DOHH2 (cell line): Measurements from ENCODE around the gene CETP.

Experiments used
- H3F3A ChIP-seq: fragments of 200-600 bp; sonication (generic), shearing (Covaris generic); 2 replicates; pipeline ENCODE4 v1.6.0; 2016; ENCODE audit warnings: antibody characterized with exemption, mild to moderate bottlenecking; ENCODE audit not compliant: control insufficient read depth, insufficient read depth
- H3K27ac ChIP-seq: fragments of 200-600 bp; sonication (generic); 2 replicates; pipeline ENCODE4 v1.5.1; 2014; ENCODE audit warnings: low read depth, mild to moderate bottlenecking, low read length, moderate library complexity
- H3K27me3 ChIP-seq: fragments of 200-600 bp; sonication (generic); 2 replicates; pipeline ENCODE4 v1.6.1; 2014; ENCODE audit warnings: mild to moderate bottlenecking, low read length, mixed read lengths; ENCODE audit not compliant: control insufficient read depth
- H3K36me3 ChIP-seq: fragments of 200-600 bp; sonication (generic); 2 replicates; pipeline ENCODE4 v1.6.1; 2014; ENCODE audit warnings: mild to moderate bottlenecking, low read length, moderate library complexity, mixed read lengths; ENCODE audit not compliant: control insufficient read depth
- H3K4me1 ChIP-seq: fragments of 200-600 bp; sonication (generic); 2 replicates; pipeline ENCODE4 v1.6.1; 2014; ENCODE audit warnings: mild to moderate bottlenecking, low read length, mixed read lengths; ENCODE audit not compliant: control insufficient read depth
- H3K4me2 ChIP-seq: fragments of 200-600 bp; sonication (generic); 2 replicates; pipeline ENCODE4 v1.6.0; 2014; ENCODE audit warnings: mild to moderate bottlenecking, low read length, moderate library complexity
- H3K4me3 ChIP-seq: fragments of 200-600 bp; sonication (generic); 2 replicates; pipeline ENCODE4 v1.5.1; 2014; ENCODE audit warnings: mild to moderate bottlenecking, low read length, mixed read lengths
- H3K79me2 ChIP-seq: fragments of 200-600 bp; sonication (generic); 2 replicates; pipeline ENCODE4 v1.6.1; 2014; ENCODE audit warnings: mild to moderate bottlenecking, low read length, mixed read lengths; ENCODE audit not compliant: control insufficient read depth
- H3K9me2 ChIP-seq: fragments of 200-600 bp; sonication (generic); replicated peaks from 2 replicates; pipeline ENCODE4 v1.6.1; 2014; ENCODE audit warnings: mild to moderate bottlenecking, low read length, mixed read lengths; ENCODE audit not compliant: control insufficient read depth
- H3K9me3 ChIP-seq: fragments of 200-600 bp; sonication (generic); 2 replicates; pipeline ENCODE4 v1.6.1; 2014; ENCODE audit warnings: antibody characterized with exemption, low read length, mixed read lengths; ENCODE audit not compliant: control insufficient read depth, insufficient read depth
- H4K20me1 ChIP-seq: fragments of 200-600 bp; sonication (generic); 2 replicates; pipeline ENCODE4 v1.6.0; 2014; ENCODE audit warnings: low read depth, mild to moderate bottlenecking, antibody characterized with exemption, low read length, moderate library complexity; ENCODE audit not compliant: control insufficient read depth, insufficient read depth
- CTCF ChIP-seq: fragments of 200-600 bp; sonication (generic); IDR thresholded peaks from one replicate; pipeline ENCODE4 v1.5.1; 2014; ENCODE audit warnings: antibody characterized with exemption, mild to moderate bottlenecking, low read depth, low read length; ENCODE audit not compliant: poor library complexity, severe bottlenecking
- EZH2phosphoT487 ChIP-seq: fragments of 200-600 bp; sonication (generic); IDR thresholded peaks from 2 replicates; pipeline ENCODE4 v1.6.1; 2017; ENCODE audit warnings: borderline replicate concordance, mild to moderate bottlenecking, antibody characterized with exemption, low read length, moderate library complexity, mixed read lengths

Gene CETP

GRCh38 chr16:56997264-56997663, 35.5 kb downstream of the CETP start:
- H3K4me2 ChIP-seq, result no peak overlapping the region
- H3F3A ChIP-seq, result peaks cover 9% of the 10 kb centered on the region; the same call in 1 of the 2 replicates
- H4K20me1 ChIP-seq, result no peaks in the 10 kb centered on the region
- no peaks in the 10 kb centered on the region for H3K9me3 ChIP-seq
- no peak overlapping the region for H3K4me3 ChIP-seq
- H3K36me3 ChIP-seq, result no peaks in the 10 kb centered on the region
- TF ChIP-seq EZH2phosphoT487 (no peak), CTCF (no peak)
- no peak overlapping the region for H3K27ac ChIP-seq
- no peaks in the 10 kb centered on the region for H3K79me2 ChIP-seq
- H3K4me1 ChIP-seq, result peaks cover 8% of the 10 kb centered on the region
- H3K27me3 ChIP-seq, result no peaks in the 10 kb centered on the region
- no peaks in the 10 kb centered on the region for H3K9me2 ChIP-seq

GRCh38 chr16:56997931-56998330, 36.2 kb downstream of the CETP start:
- H3K4me3 ChIP-seq, result no peak overlapping the region
- TF ChIP-seq CTCF (no peak), EZH2phosphoT487 (no peak)
- H3K79me2 ChIP-seq, result no peaks in the 10 kb centered on the region

GRCh38 chr16:56998352-56998751, 36.6 kb downstream of the CETP start:
- H3K79me2 ChIP-seq, result no peaks in the 10 kb centered on the region
- no peak for TF ChIP-seq CTCF
- no peak for TF ChIP-seq EZH2phosphoT487
- H3K4me1 ChIP-seq, result peaks cover 7% of the 10 kb centered on the region
- peaks cover 9% of the 10 kb centered on the region; the same call in 1 of the 2 replicates for H3F3A ChIP-seq
- no peak overlapping the region for H3K4me3 ChIP-seq
- H3K27ac ChIP-seq, result no peak overlapping the region
- no peaks in the 10 kb centered on the region for H4K20me1 ChIP-seq
- H3K4me2 ChIP-seq, result no peak overlapping the region
- H3K27me3 ChIP-seq, result no peaks in the 10 kb centered on the region
- H3K36me3 ChIP-seq, result no peaks in the 10 kb centered on the region
- no peaks in the 10 kb centered on the region for H3K9me2 ChIP-seq
- H3K9me3 ChIP-seq, result no peaks in the 10 kb centered on the region

More at GRCh38 chr16:56997931-56998330, 36.2 kb downstream of the CETP start:
- Histone ChIP-seq H4K20me1 (no peaks in the 10 kb centered on the region), H3K4me1 (peaks cover 8% of the 10 kb centered on the region), H3K4me2 (no peak overlapping the region), H3K36me3 (no peaks in the 10 kb centered on the region), H3K27me3 (no peaks in the 10 kb centered on the region), H3F3A (peaks cover 9% of the 10 kb centered on the region; the same call in 1 of the 2 replicates), H3K27ac (no peak overlapping the region), H3K9me3 (no peaks in the 10 kb centered on the region), H3K9me2 (no peaks in the 10 kb centered on the region)

- TF ChIP-seq CTCF, result no peak
- TF ChIP-seq EZH2phosphoT487, result no peak
- peaks cover 9% of the 10 kb centered on the region; the same call in 1 of the 2 replicates for H3F3A ChIP-seq
- H3K9me3 ChIP-seq, result no peaks in the 10 kb centered on the region
- H3K4me2 ChIP-seq, result no peak overlapping the region
- no peak overlapping the region for H3K27ac ChIP-seq
- H3K4me1 ChIP-seq, result peaks cover 9% of the 10 kb centered on the region
- no peaks in the 10 kb centered on the region for H3K36me3 ChIP-seq
- H3K79me2 ChIP-seq, result no peaks in the 10 kb centered on the region
- no peak overlapping the region for H3K4me3 ChIP-seq
- H3K27me3 ChIP-seq, result no peaks in the 10 kb centered on the region
- H3K9me2 ChIP-seq, result no peaks in the 10 kb centered on the region
- H4K20me1 ChIP-seq, result no peaks in the 10 kb centered on the region
Observed at GRCh38 chr16:56998861-56999260, 37.1 kb downstream of the CETP start.
